Stomach (tissue), 9 donors: ENCODE results near the gene SLAMF9. TPM values are rescaled to one million over a fixed set of nuclear protein-coding genes. Genes with fewer than 3 reads are reported as not detected.
A peak's percentile ranks its signal among the peaks of the same experiment; 100 is the strongest.

Source experiments
- DNase-seq, 2 donors: peaks; one replicate each; pipeline versions ENCODE4 v3.0.0 to v3.0.0-alpha.2; 2013 to 2019
- H3K27ac ChIP-seq, 5 donors: fragments of 200-600 bp in 4 of 5; sonication (generic) in 4 of 5; one replicate each; pipeline ENCODE4 v1.5.1; 2013 to 2019; ENCODE audit warnings: mild to moderate bottlenecking in 1 of 5, moderate library complexity in 1 of 5
- H3K27me3 ChIP-seq, 3 donors: fragments of 200-600 bp; sonication (generic); one replicate each; pipeline ENCODE4 v1.5.1; 2017 to 2019; ENCODE audit warnings: mixed run types in 1 of 3
- H3K36me3 ChIP-seq, 4 donors: fragments of 200-600 bp; sonication (generic); 1 replicate in 3 of 4; 2 replicates in 1 of 4; pipeline ENCODE4 v1.5.1; 2016 to 2019
- H3K4me1 ChIP-seq, 4 donors: fragments of 200-600 bp; sonication (generic); one replicate each; pipeline ENCODE4 v1.5.1; 2016 to 2019
- H3K4me3 ChIP-seq, 4 donors: fragments of 200-600 bp; sonication (generic) in 3 of 4; one replicate each; pipeline ENCODE4 v1.5.1; 2016 to 2019; ENCODE audit warnings: mild to moderate bottlenecking in 1 of 4
- H3K9me3 ChIP-seq, 4 donors: fragments of 200-600 bp; sonication (generic); one replicate each; pipeline ENCODE4 v1.5.1; 2016 to 2019
- CTCF ChIP-seq, 7 experiments: fragments of 450-650 bp in 4 of 7; fragments of 200-600 bp in 3 of 7; sonication (generic) in 3 of 7; IDR thresholded peaks; one replicate each; pipeline ENCODE4 v1.5.1; 2016 to 2019; ENCODE audit warnings: antibody characterized with exemption in 7 of 7, control low read depth in 2 of 7, mild to moderate bottlenecking in 1 of 7
- EP300 ChIP-seq: sonication (generic); formaldehyde crosslinking; IDR thresholded peaks from one replicate; pipeline ENCODE4 v1.6.1; 2017; ENCODE audit warnings: antibody characterized with exemption
- POLR2A ChIP-seq, 4 donors: fragments of 450-650 bp; IDR thresholded peaks; one replicate each; pipeline ENCODE4 v1.6.1; 2016; ENCODE audit warnings: antibody characterized with exemption in 4 of 4, control low read depth in 2 of 4, mild to moderate bottlenecking in 1 of 4, moderate library complexity in 1 of 4
- POLR2AphosphoS5 ChIP-seq, 3 donors: sonication (generic); formaldehyde crosslinking; IDR thresholded peaks; one replicate each; pipeline ENCODE4 v1.6.1; 2016; ENCODE audit warnings: antibody characterized with exemption in 3 of 3
- WGBS, 5 donors: extraction: QIAGEN DNeasy Blood & Tissue Kit in 3 of 5; methylation state at CpG; one replicate each; pipeline versions ENCODE4 v1.1.5 to v1.1.7; 2013 to 2018; 5-methylcytosine and 5-hydroxymethylcytosine counted together
- intact Hi-C: fragments of 100-400 bp; cut with DNase I; formaldehyde crosslinking; loops from one replicate; pipeline ENCODE4 v1.15.1; 2023; ENCODE audit warnings: low total_unique reads
- polyA plus RNA-seq, 3 donors: library from polyadenylated mRNA; stranded (reverse); fragments of 200-250 nt; gene quantifications; one replicate each; pipeline ENCODE4 v1.2.3, GENCODE V29; 2013
- total RNA-seq, 5 donors: library from RNA; depleted of rRNA; stranded (reverse); fragments of >200 nt; gene quantifications; one replicate each; pipeline versions ENCODE4 v1.1.0 to v1.2.3, GENCODE V29; 2014 to 2016
- donor health status: healthy with polysubstance abuse.
- donor health status: Bipolar disorder and iron deficiency.
- donor health status: healthy.

SLAMF9 gene
- total and polyA plus RNA-seq, 8 donors: 0.87 TPM; not detected in 7

- Histone ChIP-seq H3K9me3 (no peaks in the 10 kb centered on the region), H3K27me3 (peaks cover 0 to 8% (median 0%) of the 10 kb centered on the region in 3 donors), H3K27ac (no peak overlapping the region), H3K4me3 (no peak overlapping the region), H3K4me1 (peaks cover 6 to 29% (median 18%) of the 10 kb centered on the region in 4 donors), H3K36me3 (no peaks in the 10 kb centered on the region)
- TF ChIP-seq EP300: no peak
- no peak for TF ChIP-seq POLR2A (IDR thresholded peaks at IDR 0.05)
- TF ChIP-seq POLR2AphosphoS5 (IDR thresholded peaks at IDR 0.05): no peak
- no peak for TF ChIP-seq CTCF (IDR thresholded peaks at IDR 0.05)
- WGBS, 5 donors: 74 to 100% (median 82%) methylated on average over 1 of the region's 1 CpG
- intact Hi-C loops: no loop called here
- peak in 1 of 2 donors; percentile 16 for DNase-seq
Measured at GRCh38 chr1:159951551-159951950, 2.5 kb downstream of the SLAMF9 start.

- intact Hi-C loops: no loop called here
- no peak for DNase-seq
- H3K27ac ChIP-seq: no peak overlapping the region
- no peak for TF ChIP-seq EP300
- no peak for TF ChIP-seq POLR2A (IDR thresholded peaks at IDR 0.05)
- TF ChIP-seq POLR2AphosphoS5 (IDR thresholded peaks at IDR 0.05): no peak
- TF ChIP-seq CTCF (IDR thresholded peaks at IDR 0.05): no peak
- WGBS, 5 donors: 49 to 63% (median 57%) methylated on average over 2 of the region's 2 CpGs
- peaks cover 6 to 34% (median 23%) of the 10 kb centered on the region in 4 donors for H3K4me1 ChIP-seq
- H3K36me3 ChIP-seq: no peaks in the 10 kb centered on the region
- no peaks in the 10 kb centered on the region for H3K9me3 ChIP-seq
- H3K4me3 ChIP-seq: no peak overlapping the region
- H3K27me3 ChIP-seq: peaks cover 0 to 12% (median 0%) of the 10 kb centered on the region in 3 donors
Measured at GRCh38 chr1:159951016-159951415, 3.0 kb downstream of the SLAMF9 start.

GRCh38 chr1:159949981-159950381, 4.1 kb downstream of the SLAMF9 start:
- no peak overlapping the region for H3K4me3 ChIP-seq
- H3K4me1 ChIP-seq: peaks cover 15 to 44% (median 32%) of the 10 kb centered on the region in 4 donors
- WGBS, 5 donors: 91 to 96% (median 93%) methylated on average over 4 of the region's 4 CpGs
- H3K27ac ChIP-seq: peak overlapping the region in 1 of 5 donors; percentile 41
- H3K36me3 ChIP-seq: no peaks in the 10 kb centered on the region
- DNase-seq: peak in 1 of 2 donors; percentile 14
- TF ChIP-seq POLR2AphosphoS5 (IDR thresholded peaks at IDR 0.05): no peak
- no peak for TF ChIP-seq EP300
- no peak for TF ChIP-seq CTCF (IDR thresholded peaks at IDR 0.05)
- no peak for TF ChIP-seq POLR2A (IDR thresholded peaks at IDR 0.05)
- peaks cover 0 to 23% (median 1%) of the 10 kb centered on the region in 3 donors for H3K27me3 ChIP-seq
- no peaks in the 10 kb centered on the region for H3K9me3 ChIP-seq
- intact Hi-C loops: no loop called here

- peak in 1 of 2 donors; percentile 62 for DNase-seq
- TF ChIP-seq POLR2A (IDR thresholded peaks at IDR 0.05) (no peak), EP300 (no peak), CTCF (IDR thresholded peaks at IDR 0.05) (no peak), POLR2AphosphoS5 (IDR thresholded peaks at IDR 0.05) (peak in 1 of 3 donors; percentile 2)
- H3K36me3 ChIP-seq: no peaks in the 10 kb centered on the region
- peak overlapping the region in 4 of 5 donors; percentile 37 to 54 (median 44) for H3K27ac ChIP-seq
- H3K4me1 ChIP-seq: peaks cover 15 to 46% (median 34%) of the 10 kb centered on the region in 4 donors
- no peaks in the 10 kb centered on the region for H3K9me3 ChIP-seq
- peaks cover 0 to 31% (median 3%) of the 10 kb centered on the region in 3 donors for H3K27me3 ChIP-seq
- intact Hi-C loops: no loop called here
- H3K4me3 ChIP-seq: no peak overlapping the region
- WGBS, 5 donors: 29 to 58% (median 44%) methylated on average over 6 of the region's 6 CpGs
Measured at GRCh38 chr1:159949123-159949522, 4.9 kb downstream of the SLAMF9 start.
